GM21619 (cell line): Measurements from ENCODE around the gene ITPR3.

Experiments used
- ATAC-seq: cut with Tn5 transposase; IDR thresholded peaks from one replicate; pipeline ENCODE4 v1.9.1; 2021; ENCODE audit not compliant: unreplicated experiment

ITPR3 gene

DNA sequence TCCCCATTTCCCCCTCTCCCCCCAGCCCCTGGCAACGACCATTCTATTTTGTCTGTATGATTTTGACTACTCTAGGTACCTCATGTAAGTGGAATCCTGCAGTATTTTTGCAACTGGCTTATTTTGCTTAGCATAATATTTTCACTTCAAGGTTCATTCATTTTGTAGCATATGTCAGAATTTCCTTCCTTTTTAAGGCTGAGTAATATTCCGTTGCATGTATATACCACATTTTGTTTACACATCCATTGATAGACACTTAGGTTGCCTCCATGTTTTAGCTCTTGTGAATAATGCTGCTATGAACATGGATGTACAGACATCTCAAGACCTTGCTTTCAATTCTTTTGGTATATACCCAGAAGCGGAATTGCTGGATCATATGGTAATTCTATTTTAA lies 91.8 kb downstream of the ITPR3 start:
- no peak for ATAC-seq

- no peak for ATAC-seq
These were observed 92.7 kb downstream of the ITPR3 start for GRCh38 chr6:33713786-33714185.

DNA sequence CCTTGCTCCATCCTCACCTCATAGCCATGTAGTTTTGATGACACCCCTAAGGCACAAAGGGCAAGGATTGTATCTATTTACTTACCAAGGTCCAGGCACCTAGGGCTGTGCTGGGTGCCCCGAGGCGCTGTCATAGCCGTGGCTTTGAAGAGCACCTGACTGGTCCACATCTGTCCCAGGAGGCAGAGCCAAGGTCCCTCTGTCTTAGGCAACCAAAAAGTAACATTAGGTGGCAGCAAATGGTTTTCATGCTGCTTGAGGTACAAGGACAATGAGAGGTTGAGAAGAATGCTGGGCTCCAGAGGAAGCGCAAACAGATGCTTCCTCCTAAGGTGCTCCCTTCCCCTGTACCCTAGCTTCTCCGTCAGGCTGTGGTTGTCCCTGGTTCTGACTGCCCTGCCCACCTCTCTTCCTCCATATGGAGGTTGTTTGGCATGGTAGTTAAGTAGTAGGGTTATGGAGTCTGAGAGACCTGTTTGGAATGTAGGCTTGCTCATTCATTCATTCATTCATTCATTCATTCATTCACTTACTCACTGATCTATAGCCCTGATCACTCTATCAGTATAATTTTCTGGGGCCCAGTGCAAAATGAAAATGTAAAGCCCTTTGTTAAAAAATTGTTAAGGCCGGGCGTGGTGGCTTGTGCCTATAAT lies 93.4 kb downstream of the ITPR3 start:
- no peak for ATAC-seq

GRCh38 chr6:33716379-33716778 lies 95.3 kb downstream of the ITPR3 start:
- ATAC-seq, result no peak

- no peak for ATAC-seq
These were observed 95.9 kb downstream of the ITPR3 start for GRCh38 chr6:33716890-33717632.

GRCh38 chr6:33717934-33718455 lies 96.9 kb downstream of the ITPR3 start:
- no peak for ATAC-seq

- no peak for ATAC-seq
These were observed 97.6 kb downstream of the ITPR3 start for GRCh38 chr6:33718713-33719112.

DNA sequence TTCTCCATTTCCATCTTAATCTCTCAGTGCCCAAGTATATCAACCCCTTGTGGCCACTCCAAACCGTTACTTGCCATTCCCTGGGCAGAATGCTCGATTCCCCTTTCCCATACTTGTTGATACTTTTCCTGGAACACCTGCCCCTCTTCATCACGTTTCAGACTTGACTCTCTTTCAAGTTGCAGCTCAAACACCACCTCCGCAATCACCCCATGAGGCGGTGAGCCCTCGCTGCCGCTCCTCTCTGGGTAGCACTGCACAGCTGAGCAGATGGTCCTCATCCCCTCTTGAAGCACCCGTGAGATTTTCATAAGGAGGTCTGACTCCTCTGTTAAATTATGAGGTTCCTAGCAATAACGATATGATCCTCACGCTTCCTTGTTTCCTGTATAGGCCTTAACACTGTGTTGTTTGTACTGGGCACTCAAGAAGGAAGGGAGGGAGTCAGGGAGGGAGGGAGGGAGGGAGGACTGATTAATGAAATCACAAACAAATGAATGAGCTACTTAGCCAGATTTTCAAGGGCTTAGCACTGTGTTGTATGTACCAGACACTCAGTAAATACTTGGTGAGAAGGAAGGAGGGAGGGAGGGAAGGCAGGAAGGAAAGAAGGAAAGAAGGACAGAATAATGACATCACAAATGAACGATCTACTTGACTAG lies 98.3 kb downstream of the ITPR3 start:
- no peak for ATAC-seq

- no peak for ATAC-seq
These were observed 99.9 kb downstream of the ITPR3 start for GRCh38 chr6:33720998-33721397.

DNA sequence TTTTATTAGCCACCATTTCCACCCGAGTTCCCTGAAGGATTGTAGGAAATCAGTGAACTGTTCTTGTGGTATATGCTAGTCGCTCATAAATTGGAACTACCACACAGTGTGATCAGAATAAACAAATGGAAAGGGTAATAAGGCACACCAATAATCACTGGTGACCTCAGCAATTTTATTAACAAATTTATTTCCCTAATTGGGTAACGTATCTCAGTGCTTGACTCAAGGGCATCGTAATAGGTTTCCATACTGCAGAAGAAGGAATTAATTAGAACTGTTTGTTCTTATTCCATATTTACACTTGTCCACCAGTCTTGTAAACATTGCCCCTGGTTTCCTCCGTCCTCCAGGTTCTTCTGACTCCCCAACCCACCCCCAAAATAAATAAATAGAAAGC lies 100.4 kb downstream of the ITPR3 start:
- no peak for ATAC-seq

GRCh38 chr6:33722103-33722623 lies 101.0 kb downstream of the ITPR3 start:
- no peak for ATAC-seq

GRCh38 chr6:33723371-33724085 lies 102.4 kb downstream of the ITPR3 start:
- no peak for ATAC-seq

GRCh38 chr6:33724102-33725023 lies 103.2 kb downstream of the ITPR3 start:
- no peak for ATAC-seq

DNA sequence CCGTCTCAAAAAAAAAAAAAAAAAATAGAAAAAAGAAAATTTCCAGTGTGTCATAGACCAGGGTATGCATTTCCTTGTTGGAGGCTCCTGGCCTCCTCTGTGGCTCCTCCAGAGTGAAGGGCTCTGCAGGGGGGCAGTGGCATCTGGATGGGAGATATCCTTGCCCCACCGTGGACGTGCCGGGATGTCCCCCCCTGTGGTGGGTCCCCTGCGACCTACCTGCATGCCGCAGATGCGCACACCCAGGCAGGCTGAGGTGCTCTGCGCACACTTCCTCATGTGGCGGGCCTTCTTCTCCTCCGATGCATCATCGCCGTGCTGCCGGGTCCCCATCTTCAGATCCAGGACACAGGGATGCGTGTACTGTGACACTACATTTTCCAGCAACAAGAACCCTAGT lies 104.1 kb downstream of the ITPR3 start:
- no peak for ATAC-seq

- no peak for ATAC-seq
These were observed 105.0 kb downstream of the ITPR3 start for GRCh38 chr6:33725891-33726673.

- no peak for ATAC-seq
These were observed 105.6 kb downstream of the ITPR3 start for GRCh38 chr6:33726696-33727095.

- ATAC-seq, result no peak
These were observed 106.0 kb downstream of the ITPR3 start for GRCh38 chr6:33727126-33727525.

- no peak for ATAC-seq
These were observed 106.8 kb downstream of the ITPR3 start for GRCh38 chr6:33727932-33728331.

DNA sequence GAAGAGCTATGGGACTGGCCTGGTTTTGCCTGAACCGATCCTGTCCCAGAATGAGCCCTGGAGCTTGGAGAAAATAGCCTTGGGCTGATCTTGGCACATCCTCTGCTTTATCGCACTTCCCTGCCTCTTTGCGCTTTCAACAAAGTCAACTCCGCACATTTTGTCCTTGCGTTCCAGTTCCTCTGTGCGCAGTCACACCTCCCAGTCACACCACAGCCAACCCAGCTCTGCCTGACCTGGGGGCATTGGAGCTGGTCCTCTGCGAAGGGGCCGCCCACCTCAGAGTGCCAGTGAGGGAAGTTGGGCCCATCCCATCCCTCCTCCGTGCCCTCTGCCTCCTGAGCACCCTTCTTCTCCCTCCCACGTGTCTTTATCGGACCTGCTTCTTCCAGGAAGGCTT lies 107.3 kb downstream of the ITPR3 start:
- no peak for ATAC-seq
